ENCODE measurements around the gene EPHX1.

The EPHX1 gene

GRCh38 chr1:225873281-225873850, 63.4 kb downstream of the EPHX1 start:
- TF ChIP-seq MAX (IDR thresholded peaks at IDR 0.05) (no peak), REST (IDR thresholded peaks at IDR 0.05; ENCODE audit: low read depth) (no peak), TEAD4 (IDR thresholded peaks at IDR 0.05) (no peak), USF1 (IDR thresholded peaks at IDR 0.05) (no peak), FOXM1 (IDR thresholded peaks at IDR 0.05; ENCODE audit: borderline replicate concordance, low read depth) (no peak), TCF12 (IDR thresholded peaks at IDR 0.05; ENCODE audit: low read depth) (no peak), NFIC (IDR thresholded peaks at IDR 0.05) (no peak), TAF1 (IDR thresholded peaks at IDR 0.05; ENCODE audit: low read depth) (no peak), ZBTB7A (IDR thresholded peaks at IDR 0.05; ENCODE audit: low read depth) (no peak), YY1 (IDR thresholded peaks at IDR 0.05; ENCODE audit: low read depth) (no peak)

GRCh38 chr1:225874431-225874830, 64.5 kb downstream of the EPHX1 start:
- TF ChIP-seq CEBPB (IDR thresholded peaks at IDR 0.05) (no peak), TAF1 (IDR thresholded peaks at IDR 0.05; ENCODE audit: low read depth) (no peak), USF1 (IDR thresholded peaks at IDR 0.05) (no peak), TCF12 (IDR thresholded peaks at IDR 0.05; ENCODE audit: low read depth) (no peak), EP300 (IDR thresholded peaks at IDR 0.05; ENCODE audit: borderline replicate concordance) (no peak), RAD21 (IDR thresholded peaks at IDR 0.05; ENCODE audit: low read depth) (no peak), ZBTB7A (IDR thresholded peaks at IDR 0.05; ENCODE audit: low read depth) (no peak), YY1 (IDR thresholded peaks at IDR 0.05; ENCODE audit: low read depth) (no peak), CREB1 (IDR thresholded peaks at IDR 0.05; ENCODE audit: low read depth) (no peak), NFIC (IDR thresholded peaks at IDR 0.05) (no peak), EGR1 (IDR thresholded peaks at IDR 0.05) (no peak), FOXM1 (IDR thresholded peaks at IDR 0.05; ENCODE audit: borderline replicate concordance, low read depth) (no peak)

- peak; percentile 34; the same call in 1 of the 2 replicates for TF ChIP-seq TAF1 (IDR thresholded peaks at IDR 0.05; ENCODE audit: low read depth)
- TF ChIP-seq EP300 (IDR thresholded peaks at IDR 0.05; ENCODE audit: borderline replicate concordance) = peak; percentile 63; the same call in 1 of the 2 replicates
- TF ChIP-seq NFIC (IDR thresholded peaks at IDR 0.05) = 0 out of 2 replicates have a peak, but pooled peaks have one; percentile 9
- TF ChIP-seq CEBPB (IDR thresholded peaks at IDR 0.05) = peak; percentile 12; the same call in 1 of the 2 replicates
- TF ChIP-seq REST (IDR thresholded peaks at IDR 0.05; ENCODE audit: low read depth) = no peak
- TF ChIP-seq YY1 (IDR thresholded peaks at IDR 0.05; ENCODE audit: low read depth) = no peak
- TF ChIP-seq MAX (IDR thresholded peaks at IDR 0.05) = peak; percentile 64; the same call in 1 of the 2 replicates
- TF ChIP-seq EGR1 (IDR thresholded peaks at IDR 0.05) = no peak
- TF ChIP-seq CREB1 (IDR thresholded peaks at IDR 0.05; ENCODE audit: low read depth) = no peak
- 0 out of 2 replicates have a peak, but pooled peaks have one; percentile 22 for TF ChIP-seq FOXM1 (IDR thresholded peaks at IDR 0.05; ENCODE audit: borderline replicate concordance, low read depth)
- TF ChIP-seq ZBTB7A (IDR thresholded peaks at IDR 0.05; ENCODE audit: low read depth) = no peak
- no peak for TF ChIP-seq RAD21 (IDR thresholded peaks at IDR 0.05; ENCODE audit: low read depth)
- peak; percentile 69 for TF ChIP-seq TCF12 (IDR thresholded peaks at IDR 0.05; ENCODE audit: low read depth)
- no peak for TF ChIP-seq USF1 (IDR thresholded peaks at IDR 0.05)
- peak; percentile 79 for TF ChIP-seq TEAD4 (IDR thresholded peaks at IDR 0.05)
Observed at GRCh38 chr1:225875044-225875815, 65.3 kb downstream of the EPHX1 start.

GRCh38 chr1:225876900-225877510, 67.1 kb downstream of the EPHX1 start:
- no peak for TF ChIP-seq TEAD4 (IDR thresholded peaks at IDR 0.05)

GRCh38 chr1:225877580-225877979, 67.7 kb downstream of the EPHX1 start:
- TF ChIP-seq TEAD4 (IDR thresholded peaks at IDR 0.05) (no peak), REST (IDR thresholded peaks at IDR 0.05; ENCODE audit: low read depth) (no peak), ZBTB7A (IDR thresholded peaks at IDR 0.05; ENCODE audit: low read depth) (no peak), RAD21 (IDR thresholded peaks at IDR 0.05; ENCODE audit: low read depth) (peak; percentile 43), EGR1 (IDR thresholded peaks at IDR 0.05) (no peak), USF1 (IDR thresholded peaks at IDR 0.05) (no peak), MAX (IDR thresholded peaks at IDR 0.05) (peak; percentile 31; the same call in 1 of the 2 replicates), CREB1 (IDR thresholded peaks at IDR 0.05; ENCODE audit: low read depth) (no peak), NFIC (IDR thresholded peaks at IDR 0.05) (peak; percentile 53; the same call in 1 of the 2 replicates), TAF1 (IDR thresholded peaks at IDR 0.05; ENCODE audit: low read depth) (no peak), YY1 (IDR thresholded peaks at IDR 0.05; ENCODE audit: low read depth) (no peak), FOXM1 (IDR thresholded peaks at IDR 0.05; ENCODE audit: borderline replicate concordance, low read depth) (no peak)
